Measurements from ENCODE around the gene MTMR3.
A peak's percentile ranks its signal among the peaks of the same experiment; 100 is the strongest.

Gene MTMR3

GRCh38 chr22:29901354-29901753 lies 18.4 kb downstream of the MTMR3 start:
- Mint-ChIP-seq H3K27ac (no peak overlapping the region), H3K36me3 (ENCODE audit: low read depth) (no peaks in the 10 kb centered on the region), H3K27me3 (ENCODE audit: low read depth) (no peaks in the 10 kb centered on the region), H3K4me3 (no peak overlapping the region), H3K9me3 (no peaks in the 10 kb centered on the region), H3K4me1 (peaks cover 17% of the 10 kb centered on the region)
- no peak for TF ChIP-seq CTCF (IDR thresholded peaks at IDR 0.05; ENCODE audit: unreplicated experiment in 3 of 3)

GRCh38 chr22:29903371-29903770 lies 20.4 kb downstream of the MTMR3 start:
- TF ChIP-seq CTCF (IDR thresholded peaks at IDR 0.05; ENCODE audit: unreplicated experiment in 3 of 3): no peak
- Mint-ChIP-seq H3K4me1 (peaks cover 30% of the 10 kb centered on the region), H3K27me3 (ENCODE audit: low read depth) (no peaks in the 10 kb centered on the region), H3K36me3 (ENCODE audit: low read depth) (peaks cover 7% of the 10 kb centered on the region), H3K4me3 (no peak overlapping the region), H3K9me3 (no peaks in the 10 kb centered on the region), H3K27ac (no peak overlapping the region)

GRCh38 chr22:29904020-29904419 lies 21.0 kb downstream of the MTMR3 start:
- Mint-ChIP-seq H3K27me3 (ENCODE audit: low read depth) (no peaks in the 10 kb centered on the region), H3K4me3 (no peak overlapping the region), H3K9me3 (no peaks in the 10 kb centered on the region), H3K27ac (no peak overlapping the region), H3K4me1 (peaks cover 36% of the 10 kb centered on the region), H3K36me3 (ENCODE audit: low read depth) (peaks cover 7% of the 10 kb centered on the region)
- TF ChIP-seq CTCF (IDR thresholded peaks at IDR 0.05; ENCODE audit: unreplicated experiment in 3 of 3): no peak

GRCh38 chr22:29907753-29908515 lies 25.0 kb downstream of the MTMR3 start:
- Mint-ChIP-seq H3K4me3 (peak overlapping the region in 1 of 3 experiments; percentile 19), H3K4me1 (peaks cover 63% of the 10 kb centered on the region), H3K27ac (peak overlapping the region; percentile 74 to 95 (median 89)), H3K27me3 (ENCODE audit: low read depth) (no peaks in the 10 kb centered on the region), H3K36me3 (ENCODE audit: low read depth) (peaks cover 7% of the 10 kb centered on the region), H3K9me3 (no peaks in the 10 kb centered on the region)
- no peak for TF ChIP-seq CTCF (IDR thresholded peaks at IDR 0.05; ENCODE audit: unreplicated experiment in 3 of 3)

- H3K4me1 Mint-ChIP-seq: peaks cover 76% of the 10 kb centered on the region
- H3K27ac Mint-ChIP-seq: no peak overlapping the region
- H3K4me3 Mint-ChIP-seq: no peak overlapping the region
- no peak for TF ChIP-seq CTCF (IDR thresholded peaks at IDR 0.05; ENCODE audit: unreplicated experiment in 3 of 3)
- H3K9me3 Mint-ChIP-seq: no peaks in the 10 kb centered on the region
- no peaks in the 10 kb centered on the region for H3K27me3 Mint-ChIP-seq (ENCODE audit: low read depth)
- peaks cover 7% of the 10 kb centered on the region for H3K36me3 Mint-ChIP-seq (ENCODE audit: low read depth)
Observed at GRCh38 chr22:29912141-29912540, 29.2 kb downstream of the MTMR3 start.
